ENCODE measurements around the gene GDF3.
"Not testable (repeated sequence)": the region's sequence is repeated elsewhere in the genome, so short reads cannot be mapped to it uniquely, and the experiment has no call there.

The GDF3 gene

GRCh38 chr12:7695566-7696197 lies at the start of gene GDF3:
Gene GDF3 (minus strand): TSS chr12:7695775. CDS start chr12:7695728, 47 bp downstream.
- no peak for DNase-seq (ENCODE audit: low read depth)

GRCh38 chr12:7732993-7733392 lies 37.4 kb upstream of the GDF3 start:
- no peak for DNase-seq (ENCODE audit: low read depth)

- no peak for DNase-seq (ENCODE audit: low read depth)
These were observed 35.9 kb upstream of the GDF3 start for GRCh38 chr12:7731486-7731885.

- DNase-seq (ENCODE audit: low read depth): not testable (repeated sequence)
These were observed 35.4 kb upstream of the GDF3 start for GRCh38 chr12:7730984-7731383.

GRCh38 chr12:7729746-7730145 lies 34.2 kb upstream of the GDF3 start:
- no peak for DNase-seq (ENCODE audit: low read depth)

- DNase-seq (ENCODE audit: low read depth): no peak
These were observed 28.4 kb upstream of the GDF3 start for GRCh38 chr12:7723926-7724325.

- DNase-seq (ENCODE audit: low read depth): no peak
These were observed 24.6 kb upstream of the GDF3 start for GRCh38 chr12:7719946-7720730.

GRCh38 chr12:7716381-7716780 lies 20.8 kb upstream of the GDF3 start:
- DNase-seq (ENCODE audit: low read depth): no peak

- no peak for DNase-seq (ENCODE audit: low read depth)
These were observed 17.4 kb upstream of the GDF3 start for GRCh38 chr12:7712841-7713442.

GRCh38 chr12:7711133-7711532 lies 15.6 kb upstream of the GDF3 start, which contains the start of gene DPPA3:
Gene DPPA3 (plus strand): TSS chr12:7711433. CDS start chr12:7711571, 138 bp downstream.
- no peak for DNase-seq (ENCODE audit: low read depth)

GRCh38 chr12:7709969-7710675 lies 14.5 kb upstream of the GDF3 start:
- no peak for DNase-seq (ENCODE audit: low read depth)

GRCh38 chr12:7705846-7706245 lies 10.3 kb upstream of the GDF3 start:
- no peak for DNase-seq (ENCODE audit: low read depth)

GRCh38 chr12:7695237-7695560 lies 376 bp downstream of the GDF3 start:
- DNase-seq (ENCODE audit: low read depth): no peak

- DNase-seq (ENCODE audit: low read depth): no peak
These were observed 879 bp downstream of the GDF3 start for GRCh38 chr12:7694556-7695236.

GRCh38 chr12:7693793-7694192 lies 1.8 kb downstream of the GDF3 start:
- DNase-seq (ENCODE audit: low read depth): no peak

GRCh38 chr12:7681535-7681934 lies 14.0 kb downstream of the GDF3 start:
- DNase-seq (ENCODE audit: low read depth): no peak

GRCh38 chr12:7679251-7680045 lies 16.1 kb downstream of the GDF3 start:
- DNase-seq (ENCODE audit: low read depth): no peak

- no peak for DNase-seq (ENCODE audit: low read depth)
These were observed 16.8 kb downstream of the GDF3 start for GRCh38 chr12:7678744-7679143.

- DNase-seq (ENCODE audit: low read depth): not testable (repeated sequence)
These were observed 18.1 kb downstream of the GDF3 start for GRCh38 chr12:7677432-7677888.

GRCh38 chr12:7675455-7675854 lies 20.1 kb downstream of the GDF3 start:
- not testable (repeated sequence) for DNase-seq (ENCODE audit: low read depth)

GRCh38 chr12:7668171-7668570 lies 27.4 kb downstream of the GDF3 start:
- DNase-seq (ENCODE audit: low read depth): no peak
